K562 treated with DMSO at 1 percent for 4 hours (cell line): Measurements from ENCODE around the gene SLC29A2. TPM values are rescaled to one million over a fixed set of nuclear protein-coding genes. Genes with fewer than 3 reads are reported as not detected.

Source experiments
- total RNA-seq: library from RNA; unstranded; fragments of 300-600 nt; gene quantifications from 2 replicates; pipeline ENCODE4 v1.2.3, GENCODE V29; 2022; ENCODE audit not compliant: insufficient read depth

The SLC29A2 gene, protein sequence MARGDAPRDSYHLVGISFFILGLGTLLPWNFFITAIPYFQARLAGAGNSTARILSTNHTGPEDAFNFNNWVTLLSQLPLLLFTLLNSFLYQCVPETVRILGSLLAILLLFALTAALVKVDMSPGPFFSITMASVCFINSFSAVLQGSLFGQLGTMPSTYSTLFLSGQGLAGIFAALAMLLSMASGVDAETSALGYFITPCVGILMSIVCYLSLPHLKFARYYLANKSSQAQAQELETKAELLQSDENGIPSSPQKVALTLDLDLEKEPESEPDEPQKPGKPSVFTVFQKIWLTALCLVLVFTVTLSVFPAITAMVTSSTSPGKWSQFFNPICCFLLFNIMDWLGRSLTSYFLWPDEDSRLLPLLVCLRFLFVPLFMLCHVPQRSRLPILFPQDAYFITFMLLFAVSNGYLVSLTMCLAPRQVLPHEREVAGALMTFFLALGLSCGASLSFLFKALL
- 5.8 and 11.3 TPM in 2 replicates for total RNA-seq

GRCh38 chr11:66371627-66372415, at the start of gene SLC29A2:
Gene SLC29A2, minus strand, starts transcription at chr11:66371760. Its CDS starts 169 bp downstream, at chr11:66371591.

DNA sequence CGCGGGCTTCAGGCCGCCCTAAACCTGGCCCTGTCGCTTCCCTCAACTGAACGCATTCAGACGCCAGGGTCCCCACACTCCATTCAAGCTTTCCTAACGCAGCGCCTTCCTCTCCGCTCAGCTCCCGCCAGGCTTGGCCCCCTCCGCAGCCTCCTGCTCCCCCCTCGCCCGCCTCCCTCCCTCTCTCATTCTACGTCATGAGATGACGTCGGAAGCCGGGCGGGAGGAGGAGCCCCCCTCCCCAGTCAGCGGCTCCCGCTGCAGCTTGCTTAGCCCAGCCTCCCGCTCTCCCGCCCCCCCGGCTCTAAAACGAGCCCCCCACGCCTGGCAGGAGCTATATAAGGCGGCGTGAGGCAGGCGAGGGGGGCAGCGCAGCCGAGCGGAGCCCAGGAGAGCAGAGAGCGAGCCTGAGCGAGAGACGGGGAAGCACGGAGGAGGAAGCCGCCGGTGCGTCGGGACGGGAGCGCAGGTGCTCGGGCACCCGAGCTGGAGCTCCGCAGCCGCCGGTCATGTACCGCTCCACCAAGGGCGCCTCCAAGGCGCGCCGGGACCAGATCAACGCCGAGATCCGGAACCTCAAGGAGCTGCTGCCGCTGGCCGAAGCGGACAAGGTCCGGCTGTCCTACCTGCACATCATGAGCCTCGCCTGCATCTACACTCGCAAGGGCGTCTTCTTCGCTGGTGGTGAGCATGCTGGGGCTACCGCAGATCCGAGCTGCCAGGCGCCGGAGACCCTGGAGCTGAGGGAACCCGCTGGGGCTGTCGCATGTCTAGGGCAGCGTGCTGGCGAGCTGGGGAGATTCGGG, 49.3 kb upstream of the SLC29A2 start, which contains the start of gene NPAS4:
Gene NPAS4, plus strand, starts transcription at position 365 of the 806 bp plus-strand sequence. Its CDS starts 145 bp downstream, at position 510.

GRCh38 chr11:66347425-66348276, 23.9 kb downstream of the SLC29A2 start, which contains the start of gene B4GAT1:
Gene B4GAT1, minus strand, starts transcription at chr11:66347629. Its CDS starts 84 bp downstream, at chr11:66347545.

DNA sequence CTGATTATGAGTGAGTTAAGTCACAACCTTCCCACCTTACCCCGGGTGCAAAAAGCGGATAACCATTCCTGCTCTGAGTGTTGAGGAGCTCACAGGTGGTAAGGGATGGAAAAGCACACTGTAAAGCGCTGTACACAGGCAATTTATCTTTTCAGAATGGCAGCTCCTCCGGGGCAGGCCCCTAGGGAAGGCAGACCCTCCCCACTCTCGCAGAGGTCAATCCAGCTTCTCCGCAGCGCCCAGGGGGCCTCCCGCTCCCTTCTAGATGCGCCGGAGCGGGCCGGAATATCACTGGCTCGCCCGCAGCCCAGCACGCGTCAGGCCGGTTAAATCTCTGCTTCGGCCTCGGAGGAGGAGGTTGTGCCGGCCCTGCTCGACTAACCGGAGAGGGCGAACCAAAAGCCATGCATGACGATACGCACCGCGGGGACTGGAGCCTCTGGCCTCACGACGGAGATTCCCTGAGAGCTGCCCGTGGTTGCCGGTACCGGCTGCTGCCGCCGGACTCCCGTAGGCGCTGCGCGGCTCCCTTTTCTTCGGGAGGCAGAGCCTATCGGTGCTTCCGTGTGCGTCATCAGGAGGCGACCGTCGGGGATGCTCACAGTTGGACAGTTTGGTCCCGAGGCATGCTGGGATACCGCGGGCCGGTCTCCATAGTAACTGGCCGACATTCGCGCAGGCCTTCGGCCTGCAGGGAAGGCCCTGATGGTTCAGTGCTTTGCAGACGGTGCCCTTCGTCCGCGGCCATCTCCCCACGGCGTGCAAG, 26.8 kb downstream of the SLC29A2 start, which contains the start of gene BRMS1:
Gene BRMS1, minus strand, starts transcription at position 555 of the 766 bp plus-strand sequence. CDS start 2,870 bp downstream, outside the sequence.

DNA sequence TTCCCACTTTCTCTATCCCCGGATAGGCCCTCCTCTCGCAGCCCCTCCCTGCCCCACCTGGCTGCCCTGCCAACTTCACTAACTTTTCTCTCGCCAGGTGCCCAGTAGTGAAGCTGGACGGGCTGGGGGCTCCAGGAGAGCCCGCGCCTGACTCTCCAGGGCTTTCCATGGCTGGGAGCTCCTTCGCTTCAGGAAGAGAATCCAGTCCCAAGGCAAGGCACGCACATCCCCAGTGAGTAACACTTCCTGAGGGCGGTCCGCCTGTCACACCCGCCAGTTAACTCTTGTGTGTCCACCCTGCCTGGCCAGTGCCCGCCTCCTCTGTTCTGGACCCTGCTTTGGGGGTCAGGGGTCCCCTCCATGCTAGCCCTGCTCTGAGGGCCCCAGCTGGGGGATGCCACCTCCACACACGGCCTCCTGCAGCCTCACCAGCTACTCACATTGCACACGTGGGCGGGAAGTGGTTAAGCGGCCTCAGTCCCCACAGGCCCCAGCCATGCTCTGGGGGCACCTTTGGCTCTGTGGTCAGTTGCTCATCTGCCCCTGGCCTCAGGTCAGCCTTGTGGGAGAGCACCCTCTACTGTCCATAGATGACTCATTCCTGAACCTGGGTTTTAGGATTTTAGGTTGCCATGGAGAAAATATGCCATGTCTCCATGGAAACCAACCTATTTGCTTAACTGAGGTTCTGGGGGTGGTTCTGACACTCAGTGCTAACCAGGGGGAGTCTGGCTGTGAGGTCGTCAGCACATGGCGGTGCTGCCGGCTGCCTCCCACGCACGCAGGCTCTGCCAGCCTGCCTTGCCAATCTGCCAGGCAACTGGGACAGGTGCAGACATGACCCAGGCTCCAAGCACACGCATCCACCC, 35.1 kb downstream of the SLC29A2 start, which contains the start of gene RIN1:
Gene RIN1, minus strand, starts transcription at position 201 of the 869 bp plus-strand sequence. Its CDS starts 32 bp downstream, at position 169.

GRCh38 chr11:66316849-66317251, 54.7 kb downstream of the SLC29A2 start, which contains the start of gene CD248:
Gene CD248, minus strand, starts transcription at chr11:66317044. Its CDS starts 17 bp downstream, at chr11:66317027.

Other genes with a start within 250 kb of the SLC29A2 start
- 33.3 and 34.0 TPM in 2 replicates for gene KLC2, start 114.1 kb downstream of the SLC29A2 start, total RNA-seq
- gene RAB1B, start 103.1 kb downstream of the SLC29A2 start, total RNA-seq = 156 and 172 TPM in 2 replicates
- 0.52 TPM in 1 of 2 replicates, not detected in the other for gene CNIH2, start 93.6 kb downstream of the SLC29A2 start, total RNA-seq
- gene YIF1A, start 82.6 kb downstream of the SLC29A2 start, total RNA-seq = 111 and 122 TPM in 2 replicates
- gene TMEM151A, start 79.9 kb downstream of the SLC29A2 start, total RNA-seq = not detected in 2 replicates
- gene CD248, start 54.7 kb downstream of the SLC29A2 start, total RNA-seq = not detected in 2 replicates
- 0.90 and 1.9 TPM in 2 replicates for gene RIN1, start 35.3 kb downstream of the SLC29A2 start, total RNA-seq
- 44.5 and 51.4 TPM in 2 replicates for gene BRMS1, start 26.7 kb downstream of the SLC29A2 start, total RNA-seq
- gene B4GAT1, start 24.1 kb downstream of the SLC29A2 start, total RNA-seq = 23.2 and 25.5 TPM in 2 replicates
- not detected in 2 replicates for gene NPAS4, start 49.3 kb upstream of the SLC29A2 start, total RNA-seq
- gene MRPL11, start 67.1 kb upstream of the SLC29A2 start, total RNA-seq = 51.8 and 54.1 TPM in 2 replicates
- 3.5 and 4.1 TPM in 2 replicates for gene PELI3, start 95.1 kb upstream of the SLC29A2 start, total RNA-seq
- gene DPP3, start 108.7 kb upstream of the SLC29A2 start, total RNA-seq = 35.2 and 38.6 TPM in 2 replicates
- gene BBS1, start 138.9 kb upstream of the SLC29A2 start, total RNA-seq = 8.4 and 10.2 TPM in 2 replicates
- 9.4 and 10.1 TPM in 2 replicates for gene ZDHHC24, start 174.3 kb upstream of the SLC29A2 start, total RNA-seq
- gene ACTN3, start 175.1 kb upstream of the SLC29A2 start, total RNA-seq = not detected in 2 replicates
- 18.6 and 19.2 TPM in 2 replicates for gene CTSF, start 196.8 kb upstream of the SLC29A2 start, total RNA-seq
- gene CCDC87, start 221.3 kb upstream of the SLC29A2 start, total RNA-seq = not detected in 2 replicates
- gene CCS, start 221.4 kb upstream of the SLC29A2 start, total RNA-seq = 28.8 and 29.9 TPM in 2 replicates
- gene RBM14, start 244.9 kb upstream of the SLC29A2 start, total RNA-seq = 85.3 and 90.1 TPM in 2 replicates